Progenitor cell of endocrine pancreas (in vitro differentiated cells): ENCODE results near the gene IRF2BP2. TPM values are rescaled to one million over a fixed set of nuclear protein-coding genes. Genes with fewer than 3 reads are reported as not detected.
A peak's percentile ranks its signal among the peaks of the same experiment; 100 is the strongest.

Source experiments
- DNase-seq: peaks from one replicate; pipeline ENCODE4 v3.0.0; 2021; ENCODE audit warnings: low spot score; ENCODE audit not compliant: unreplicated experiment
- H3K27ac Mint-ChIP-seq: 2 replicates; pipeline ENCODE4 v1.8.0; 2021; ENCODE audit warnings: mild to moderate bottlenecking, moderate library complexity, mixed read lengths
- H3K27me3 Mint-ChIP-seq: 2 replicates; pipeline ENCODE4 v1.8.0; 2021; ENCODE audit warnings: mixed read lengths
- H3K36me3 Mint-ChIP-seq: 2 replicates; pipeline ENCODE4 v1.8.0; 2022; ENCODE audit warnings: mixed read lengths; ENCODE audit not compliant: insufficient read depth
- H3K4me1 Mint-ChIP-seq: 2 replicates; pipeline ENCODE4 v1.8.0; 2021; ENCODE audit warnings: low read depth, mixed read lengths
- H3K4me3 Mint-ChIP-seq: 2 replicates; pipeline ENCODE4 v1.8.0; 2021; ENCODE audit warnings: low read depth, mild to moderate bottlenecking, moderate library complexity, mixed read lengths
- H3K9me3 Mint-ChIP-seq: 2 replicates; pipeline ENCODE4 v1.8.0; 2021; ENCODE audit warnings: low read depth, mixed read lengths
- CTCF ChIP-seq: fragments of 200-600 bp; sonication (generic); IDR thresholded peaks from one replicate; pipeline ENCODE4 v1.5.0; 2021; ENCODE audit warnings: antibody characterized with exemption, mild to moderate bottlenecking; ENCODE audit not compliant: unreplicated experiment
- total RNA-seq: library from RNA; stranded (reverse); gene quantifications from 2 replicates; pipeline ENCODE4 v1.2.1, GENCODE V29; 2021

The IRF2BP2 gene
- total RNA-seq, 1 donor from 2014 or later: 214 TPM

- no peak for TF ChIP-seq CTCF
- DNase-seq: no peak
- Mint-ChIP-seq H3K9me3 (no peaks in the 10 kb centered on the region), H3K27me3 (no peaks in the 10 kb centered on the region), H3K27ac (peak overlapping the region; percentile 94), H3K4me3 (peak overlapping the region; percentile 94), H3K4me1 (peaks cover 48% of the 10 kb centered on the region), H3K36me3 (peaks cover 44% of the 10 kb centered on the region)
These were observed 4.5 kb downstream of the IRF2BP2 start for GRCh38 chr1:234605399-234605982.

- TF ChIP-seq CTCF: no peak
- peaks cover 44% of the 10 kb centered on the region for H3K36me3 Mint-ChIP-seq
- H3K4me1 Mint-ChIP-seq: peaks cover 48% of the 10 kb centered on the region
These were observed 5.2 kb downstream of the IRF2BP2 start for GRCh38 chr1:234604495-234605398.

GRCh38 chr1:234603221-234604204 is 6.5 kb downstream of the IRF2BP2 start:
- no peaks in the 10 kb centered on the region for H3K27me3 Mint-ChIP-seq
- no peaks in the 10 kb centered on the region for H3K9me3 Mint-ChIP-seq
- H3K4me3 Mint-ChIP-seq: peak overlapping the region; percentile 94
- H3K4me1 Mint-ChIP-seq: peaks cover 57% of the 10 kb centered on the region
- no peak for DNase-seq
- no peak for TF ChIP-seq CTCF
- H3K36me3 Mint-ChIP-seq: peaks cover 44% of the 10 kb centered on the region
- peak overlapping the region; percentile 97 for H3K27ac Mint-ChIP-seq

More at GRCh38 chr1:234604495-234605398, 5.2 kb downstream of the IRF2BP2 start:
- Mint-ChIP-seq H3K9me3 (no peaks in the 10 kb centered on the region), H3K27ac (peak overlapping the region; percentile 87), H3K27me3 (no peaks in the 10 kb centered on the region), H3K4me3 (peak overlapping the region; percentile 94)
- DNase-seq: no peak

- H3K4me3 Mint-ChIP-seq: peak overlapping the region; percentile 94
- peak overlapping the region; percentile 97 for H3K27ac Mint-ChIP-seq
- peaks cover 54% of the 10 kb centered on the region for H3K4me1 Mint-ChIP-seq
- no peak for TF ChIP-seq CTCF
- no peak for DNase-seq
- H3K36me3 Mint-ChIP-seq: peaks cover 35% of the 10 kb centered on the region
- no peaks in the 10 kb centered on the region for H3K9me3 Mint-ChIP-seq
- H3K27me3 Mint-ChIP-seq: no peaks in the 10 kb centered on the region
These were observed 7.4 kb downstream of the IRF2BP2 start for GRCh38 chr1:234602334-234603220.
